Mammary epithelial cell (primary cell): ENCODE results near the gene POP4.

Experiments used
- CTCF ChIP-seq, 2 donors: IDR thresholded peaks in 1 of 2; conservative IDR thresholded peaks in 1 of 2; 2 replicates each; pipeline ENCODE4 v1.5.1; 2011 to 2012; ENCODE audit warnings: inconsistent platforms in 2 of 2, low read length in 2 of 2, mild to moderate bottlenecking in 2 of 2, control low read depth in 1 of 2, low read depth in 1 of 2; ENCODE audit not compliant: insufficient read depth in 1 of 2; ENCODE audit errors: extremely low read depth in 1 of 2
- EZH2 ChIP-seq: IDR thresholded peaks from 2 replicates; pipeline ENCODE4 v1.6.1; 2012; ENCODE audit warnings: low read length, inconsistent platforms, borderline replicate concordance

- TF ChIP-seq CTCF (conservative IDR thresholded peaks at IDR 0.05 in 1 of 2, IDR thresholded peaks at IDR 0.05 in 1 of 2; ENCODE audit: extremely low read depth in 1 of 2, insufficient read depth in 1 of 2, low read depth in 1 of 2, low read length in 2 of 2) = no peak
- TF ChIP-seq EZH2 = no peak
These were observed 37.4 kb downstream of the POP4 start for GRCh38 chr19:29643361-29643935.
